Measurements from ENCODE around the gene UGT2B7.

Gene UGT2B7

GRCh38 chr4:69124941-69125340 is 28.7 kb downstream of the UGT2B7 start:
- H3K27me3 ChIP-seq (ENCODE audit: insufficient read depth, low read length): no peaks in the 10 kb centered on the region
- no peak overlapping the region for H3K9ac ChIP-seq (ENCODE audit: low read length)
- H3K9me3 ChIP-seq (ENCODE audit: insufficient read depth, low read depth, low read length): no peaks in the 10 kb centered on the region
- no peak overlapping the region for H2AFZ ChIP-seq (ENCODE audit: insufficient read depth, low read length, poor library complexity)
- no peak overlapping the region for H3K23ac ChIP-seq (ENCODE audit: low read length)
- no peak overlapping the region for H2AK5ac ChIP-seq (ENCODE audit: low read length)
- no peak overlapping the region for H3K4me3 ChIP-seq (ENCODE audit: low read depth, low read length)
- no peak overlapping the region for H3K18ac ChIP-seq (ENCODE audit: low read length)
- no peaks in the 10 kb centered on the region for H3K79me1 ChIP-seq (ENCODE audit: low read length)
- no peak overlapping the region for H4K12ac ChIP-seq (ENCODE audit: low read depth, low read length)
- no peak overlapping the region for H3K27ac ChIP-seq (ENCODE audit: low read depth, low read length)
- no peak for DNase-seq
- no peaks in the 10 kb centered on the region for H3K36me3 ChIP-seq (ENCODE audit: control insufficient read depth in 1 of 2, insufficient read depth in 2 of 2, low read length in 2 of 2)
- no peak overlapping the region for H2BK5ac ChIP-seq (ENCODE audit: low read depth, low read length, poor library complexity)
- no CpG with 5 or more reads among the region's 1 CpG for WGBS (ENCODE audit: extremely low coverage, insufficient coverage, insufficient read length)
- H3K4ac ChIP-seq (ENCODE audit: low read depth, low read length): no peak overlapping the region
- H3K4me1 ChIP-seq (ENCODE audit: control insufficient read depth in 1 of 2, insufficient read depth in 2 of 2, low read length in 2 of 2): no peaks in the 10 kb centered on the region
- H4K8ac ChIP-seq (ENCODE audit: low read depth, low read length): no peak overlapping the region
- H3K4me2 ChIP-seq (ENCODE audit: low read length): no peak overlapping the region
- peak overlapping the region; percentile 22 for H2BK120ac ChIP-seq (ENCODE audit: insufficient read depth, low read length, poor library complexity)
- no peaks in the 10 kb centered on the region for H3K79me2 ChIP-seq (ENCODE audit: control insufficient read depth, insufficient read depth, low read length, poor library complexity)
- H4K91ac ChIP-seq (ENCODE audit: low read depth, low read length): no peak overlapping the region
- no peak overlapping the region for H3K14ac ChIP-seq (ENCODE audit: low read length)
- H2BK12ac ChIP-seq (ENCODE audit: low read length): no peak overlapping the region

GRCh38 chr4:69126024-69126423 is 29.8 kb downstream of the UGT2B7 start:
- H3K23ac ChIP-seq (ENCODE audit: low read length): no peak overlapping the region
- no peak overlapping the region for H2BK120ac ChIP-seq (ENCODE audit: insufficient read depth, low read length, poor library complexity)
- H3K4me1 ChIP-seq (ENCODE audit: control insufficient read depth in 1 of 2, insufficient read depth in 2 of 2, low read length in 2 of 2): no peaks in the 10 kb centered on the region
- H2BK5ac ChIP-seq (ENCODE audit: low read depth, low read length, poor library complexity): no peak overlapping the region
- H3K9me3 ChIP-seq (ENCODE audit: insufficient read depth, low read depth, low read length): no peaks in the 10 kb centered on the region
- no peak overlapping the region for H3K9ac ChIP-seq (ENCODE audit: low read length)
- H3K4me3 ChIP-seq (ENCODE audit: low read depth, low read length): no peak overlapping the region
- H3K4me2 ChIP-seq (ENCODE audit: low read length): no peak overlapping the region
- no peak overlapping the region for H3K27ac ChIP-seq (ENCODE audit: low read depth, low read length)
- no peak overlapping the region for H3K18ac ChIP-seq (ENCODE audit: low read length)
- no peak for DNase-seq
- H4K91ac ChIP-seq (ENCODE audit: low read depth, low read length): no peak overlapping the region
- no peak overlapping the region for H2AFZ ChIP-seq (ENCODE audit: insufficient read depth, low read length, poor library complexity)
- no peak overlapping the region for H3K4ac ChIP-seq (ENCODE audit: low read depth, low read length)
- no peak overlapping the region for H2BK12ac ChIP-seq (ENCODE audit: low read length)
- no peaks in the 10 kb centered on the region for H3K79me2 ChIP-seq (ENCODE audit: control insufficient read depth, insufficient read depth, low read length, poor library complexity)
- no peaks in the 10 kb centered on the region for H3K79me1 ChIP-seq (ENCODE audit: low read length)
- H3K27me3 ChIP-seq (ENCODE audit: insufficient read depth, low read length): no peaks in the 10 kb centered on the region
- no peak overlapping the region for H2AK5ac ChIP-seq (ENCODE audit: low read length)
- no peaks in the 10 kb centered on the region for H3K36me3 ChIP-seq (ENCODE audit: control insufficient read depth in 1 of 2, insufficient read depth in 2 of 2, low read length in 2 of 2)
- no peak overlapping the region for H4K12ac ChIP-seq (ENCODE audit: low read depth, low read length)
- no peak overlapping the region for H4K8ac ChIP-seq (ENCODE audit: low read depth, low read length)
- H3K14ac ChIP-seq (ENCODE audit: low read length): no peak overlapping the region

GRCh38 chr4:69133993-69134392 is 37.7 kb downstream of the UGT2B7 start:
- H4K12ac ChIP-seq (ENCODE audit: low read depth, low read length): no peak overlapping the region
- H3K14ac ChIP-seq (ENCODE audit: low read length): no peak overlapping the region
- no peak overlapping the region for H2AK5ac ChIP-seq (ENCODE audit: low read length)
- H4K8ac ChIP-seq (ENCODE audit: low read depth, low read length): no peak overlapping the region
- no peak overlapping the region for H3K9ac ChIP-seq (ENCODE audit: low read length)
- no peak for DNase-seq
- H3K27me3 ChIP-seq (ENCODE audit: insufficient read depth, low read length): no peaks in the 10 kb centered on the region
- H3K18ac ChIP-seq (ENCODE audit: low read length): no peak overlapping the region
- no peak overlapping the region for H3K4ac ChIP-seq (ENCODE audit: low read depth, low read length)
- H3K4me3 ChIP-seq (ENCODE audit: low read depth, low read length): no peak overlapping the region
- H2BK5ac ChIP-seq (ENCODE audit: low read depth, low read length, poor library complexity): no peak overlapping the region
- H2BK120ac ChIP-seq (ENCODE audit: insufficient read depth, low read length, poor library complexity): no peak overlapping the region
- H3K4me2 ChIP-seq (ENCODE audit: low read length): no peak overlapping the region
- H3K23ac ChIP-seq (ENCODE audit: low read length): no peak overlapping the region
- no peaks in the 10 kb centered on the region for H3K79me1 ChIP-seq (ENCODE audit: low read length)
- no peaks in the 10 kb centered on the region for H3K36me3 ChIP-seq (ENCODE audit: control insufficient read depth in 1 of 2, insufficient read depth in 2 of 2, low read length in 2 of 2)
- no peaks in the 10 kb centered on the region for H3K9me3 ChIP-seq (ENCODE audit: insufficient read depth, low read depth, low read length)
- no peak overlapping the region for H2BK12ac ChIP-seq (ENCODE audit: low read length)
- no peaks in the 10 kb centered on the region for H3K4me1 ChIP-seq (ENCODE audit: control insufficient read depth in 1 of 2, insufficient read depth in 2 of 2, low read length in 2 of 2)
- H4K91ac ChIP-seq (ENCODE audit: low read depth, low read length): no peak overlapping the region
- H3K27ac ChIP-seq (ENCODE audit: low read depth, low read length): no peak overlapping the region
- H2AFZ ChIP-seq (ENCODE audit: insufficient read depth, low read length, poor library complexity): no peak overlapping the region
- no peaks in the 10 kb centered on the region for H3K79me2 ChIP-seq (ENCODE audit: control insufficient read depth, insufficient read depth, low read length, poor library complexity)

GRCh38 chr4:69134471-69134870 is 38.2 kb downstream of the UGT2B7 start:
- Histone ChIP-seq H2BK12ac (ENCODE audit: low read length) (no peak overlapping the region), H4K91ac (ENCODE audit: low read depth, low read length) (no peak overlapping the region), H3K27me3 (ENCODE audit: insufficient read depth, low read length) (no peaks in the 10 kb centered on the region), H4K12ac (ENCODE audit: low read depth, low read length) (no peak overlapping the region), H2AK5ac (ENCODE audit: low read length) (no peak overlapping the region), H4K8ac (ENCODE audit: low read depth, low read length) (no peak overlapping the region), H3K18ac (ENCODE audit: low read length) (no peak overlapping the region), H3K36me3 (ENCODE audit: control insufficient read depth in 1 of 2, insufficient read depth in 2 of 2, low read length in 2 of 2) (no peaks in the 10 kb centered on the region), H2AFZ (ENCODE audit: insufficient read depth, low read length, poor library complexity) (no peak overlapping the region), H3K4me3 (ENCODE audit: low read depth, low read length) (no peak overlapping the region), H3K27ac (ENCODE audit: low read depth, low read length) (no peak overlapping the region), H3K9ac (ENCODE audit: low read length) (no peak overlapping the region), H2BK120ac (ENCODE audit: insufficient read depth, low read length, poor library complexity) (no peak overlapping the region), H3K4me1 (ENCODE audit: control insufficient read depth in 1 of 2, insufficient read depth in 2 of 2, low read length in 2 of 2) (no peaks in the 10 kb centered on the region), H3K4me2 (ENCODE audit: low read length) (no peak overlapping the region), H3K79me2 (ENCODE audit: control insufficient read depth, insufficient read depth, low read length, poor library complexity) (no peaks in the 10 kb centered on the region), H3K23ac (ENCODE audit: low read length) (no peak overlapping the region), H2BK5ac (ENCODE audit: low read depth, low read length, poor library complexity) (no peak overlapping the region), H3K4ac (ENCODE audit: low read depth, low read length) (no peak overlapping the region), H3K79me1 (ENCODE audit: low read length) (no peaks in the 10 kb centered on the region), H3K14ac (ENCODE audit: low read length) (no peak overlapping the region), H3K9me3 (ENCODE audit: insufficient read depth, low read depth, low read length) (no peaks in the 10 kb centered on the region)
- no peak for DNase-seq
- no CpG with 5 or more reads among the region's 4 CpGs for WGBS (ENCODE audit: extremely low coverage, insufficient coverage, insufficient read length)

- DNase-seq: no peak
- H4K12ac ChIP-seq (ENCODE audit: low read depth, low read length): no peak overlapping the region
- no peak overlapping the region for H3K9ac ChIP-seq (ENCODE audit: low read length)
- H3K79me1 ChIP-seq (ENCODE audit: low read length): no peaks in the 10 kb centered on the region
- no peak overlapping the region for H4K8ac ChIP-seq (ENCODE audit: low read depth, low read length)
- H2BK120ac ChIP-seq (ENCODE audit: insufficient read depth, low read length, poor library complexity): no peak overlapping the region
- H3K18ac ChIP-seq (ENCODE audit: low read length): no peak overlapping the region
- WGBS (ENCODE audit: extremely low coverage, insufficient coverage, insufficient read length): no CpG with 5 or more reads among the region's 2 CpGs
- no peak overlapping the region for H3K4me3 ChIP-seq (ENCODE audit: low read depth, low read length)
- no peak overlapping the region for H2BK12ac ChIP-seq (ENCODE audit: low read length)
- no peak overlapping the region for H3K4ac ChIP-seq (ENCODE audit: low read depth, low read length)
- H3K4me1 ChIP-seq (ENCODE audit: control insufficient read depth in 1 of 2, insufficient read depth in 2 of 2, low read length in 2 of 2): no peaks in the 10 kb centered on the region
- no peak overlapping the region for H2AK5ac ChIP-seq (ENCODE audit: low read length)
- no peaks in the 10 kb centered on the region for H3K9me3 ChIP-seq (ENCODE audit: insufficient read depth, low read depth, low read length)
- H4K91ac ChIP-seq (ENCODE audit: low read depth, low read length): no peak overlapping the region
- no peaks in the 10 kb centered on the region for H3K79me2 ChIP-seq (ENCODE audit: control insufficient read depth, insufficient read depth, low read length, poor library complexity)
- no peaks in the 10 kb centered on the region for H3K27me3 ChIP-seq (ENCODE audit: insufficient read depth, low read length)
- H3K4me2 ChIP-seq (ENCODE audit: low read length): no peak overlapping the region
- H3K36me3 ChIP-seq (ENCODE audit: control insufficient read depth in 1 of 2, insufficient read depth in 2 of 2, low read length in 2 of 2): no peaks in the 10 kb centered on the region
- H2AFZ ChIP-seq (ENCODE audit: insufficient read depth, low read length, poor library complexity): no peak overlapping the region
- no peak overlapping the region for H2BK5ac ChIP-seq (ENCODE audit: low read depth, low read length, poor library complexity)
- no peak overlapping the region for H3K14ac ChIP-seq (ENCODE audit: low read length)
- no peak overlapping the region for H3K23ac ChIP-seq (ENCODE audit: low read length)
- H3K27ac ChIP-seq (ENCODE audit: low read depth, low read length): no peak overlapping the region
These were observed 45.0 kb downstream of the UGT2B7 start for GRCh38 chr4:69141320-69141719.

Data from trophoblast cell (in vitro differentiated cells and primary cell).